Left ventricle myocardium inferior (tissue), 1 donor: ENCODE data around the gene CPT2. TPM values are rescaled to one million over a fixed set of nuclear protein-coding genes. Genes with fewer than 3 reads are reported as not detected.

Source experiments
- DNase-seq: peaks from one replicate; pipeline ENCODE4 v3.0.0-alpha.2; 2020
- H3K27ac ChIP-seq: fragments of 200-600 bp; replicated peaks from 2 replicates; pipeline ENCODE4 v1.8.0; 2021
- H3K27me3 ChIP-seq: fragments of 200-600 bp; 2 replicates; pipeline ENCODE4 v1.8.0; 2021; ENCODE audit warnings: low read depth
- H3K36me3 ChIP-seq: fragments of 200-600 bp; 2 replicates; pipeline ENCODE4 v1.8.0; 2021
- H3K4me1 ChIP-seq: fragments of 200-600 bp; 2 replicates; pipeline ENCODE4 v1.8.0; 2021
- H3K4me3 ChIP-seq: fragments of 200-600 bp; 2 replicates; pipeline ENCODE4 v1.8.0; 2021; ENCODE audit warnings: mild to moderate bottlenecking, moderate library complexity
- H3K9me3 ChIP-seq: fragments of 200-600 bp; replicated peaks from 2 replicates; pipeline ENCODE4 v1.8.0; 2021
- CTCF ChIP-seq: fragments of 200-600 bp; IDR thresholded peaks from 2 replicates; pipeline ENCODE4 v1.8.0; 2021; ENCODE audit warnings: antibody characterized with exemption, mild to moderate bottlenecking, borderline replicate concordance
- intact Hi-C: fragments of 100-400 bp; cut with micrococcal nuclease; formaldehyde crosslinking; loops from one replicate; pipeline ENCODE4 v1.11.0; 2022
- total RNA-seq: library from RNA; stranded (reverse); fragmentation: NEBNext Ultra II Directional; extraction: Animal tissue kit (Norgen Biotek cat#: 25700); gene quantifications from one replicate; pipeline ENCODE4 v1.2.1, GENCODE V29; 2021
- donor health status: DM: no; HTN: yes; CAD: no; lungs with severe emphysema.

Gene CPT2
- total RNA-seq, 1 donor from 2014 or later = 31.7 TPM

- peaks cover 11% of the 10 kb centered on the region for H3K4me1 ChIP-seq
- H3K9me3 ChIP-seq = peaks cover 8% of the 10 kb centered on the region
- H3K27ac ChIP-seq = no peak overlapping the region
- TF ChIP-seq CTCF = no peak
- peaks cover 98% of the 10 kb centered on the region for H3K36me3 ChIP-seq
- no peak for DNase-seq
- H3K27me3 ChIP-seq = no peaks in the 10 kb centered on the region
- no peak overlapping the region for H3K4me3 ChIP-seq
- intact Hi-C loops = no loop called here
These were observed 11.1 kb downstream of the CPT2 start for GRCh38 chr1:53207726-53208125.

- Histone ChIP-seq H3K27me3 (no peaks in the 10 kb centered on the region), H3K4me1 (peaks cover 11% of the 10 kb centered on the region), H3K27ac (no peak overlapping the region), H3K9me3 (peaks cover 8% of the 10 kb centered on the region), H3K4me3 (no peak overlapping the region), H3K36me3 (peaks cover 98% of the 10 kb centered on the region)
- no peak for TF ChIP-seq CTCF
- intact Hi-C loops = no loop called here
- DNase-seq = no peak
These were observed 13.7 kb downstream of the CPT2 start for GRCh38 chr1:53210352-53210751.

DNA sequence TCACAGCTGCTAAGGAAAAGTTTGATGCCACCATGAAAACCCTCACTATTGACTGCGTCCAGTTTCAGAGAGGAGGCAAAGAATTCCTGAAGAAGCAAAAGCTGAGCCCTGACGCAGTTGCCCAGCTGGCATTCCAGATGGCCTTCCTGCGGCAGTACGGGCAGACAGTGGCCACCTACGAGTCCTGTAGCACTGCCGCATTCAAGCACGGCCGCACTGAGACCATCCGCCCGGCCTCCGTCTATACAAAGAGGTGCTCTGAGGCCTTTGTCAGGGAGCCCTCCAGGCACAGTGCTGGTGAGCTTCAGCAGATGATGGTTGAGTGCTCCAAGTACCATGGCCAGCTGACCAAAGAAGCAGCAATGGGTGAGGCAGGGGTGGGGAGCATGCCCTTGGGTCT is 14.3 kb downstream of the CPT2 start:
- H3K27me3 ChIP-seq = no peaks in the 10 kb centered on the region
- H3K36me3 ChIP-seq = peaks cover 98% of the 10 kb centered on the region
- TF ChIP-seq CTCF = no peak
- no peak overlapping the region for H3K4me3 ChIP-seq
- intact Hi-C loops = no loop called here
- H3K27ac ChIP-seq = no peak overlapping the region
- H3K9me3 ChIP-seq = peaks cover 6% of the 10 kb centered on the region
- no peak for DNase-seq
- peaks cover 11% of the 10 kb centered on the region for H3K4me1 ChIP-seq

DNA sequence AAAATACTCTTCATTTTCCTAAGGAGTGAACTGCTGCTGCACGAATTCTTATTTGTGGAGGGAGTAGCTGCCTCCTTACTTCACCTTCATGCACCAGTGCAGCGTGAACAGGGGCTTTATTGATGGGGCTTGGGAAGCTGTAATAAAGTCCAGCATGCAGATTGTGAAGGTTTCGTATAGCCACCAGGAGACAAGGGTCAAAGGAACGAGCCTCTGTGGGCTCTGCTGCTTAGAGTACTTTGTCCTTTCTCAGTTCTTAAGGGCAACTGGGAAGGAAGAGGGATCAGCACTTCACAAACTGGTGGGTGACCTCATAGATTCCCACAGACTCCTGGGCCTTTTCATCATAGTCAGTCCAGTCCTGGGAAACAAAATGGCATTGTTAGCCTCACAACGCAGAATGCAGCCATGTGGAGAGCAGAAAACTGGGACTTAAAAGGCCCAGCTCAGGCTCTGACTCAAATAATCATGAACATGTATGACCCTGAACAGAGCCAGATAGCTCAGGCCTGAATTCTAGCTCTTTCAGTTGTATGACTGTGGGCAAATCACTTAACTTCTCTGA is 17.8 kb downstream of the CPT2 start:
- H3K4me3 ChIP-seq = no peak overlapping the region
- no peak for DNase-seq
- no peaks in the 10 kb centered on the region for H3K9me3 ChIP-seq
- peaks cover 87% of the 10 kb centered on the region for H3K36me3 ChIP-seq
- no peak overlapping the region for H3K27ac ChIP-seq
- intact Hi-C loops = no loop called here
- no peaks in the 10 kb centered on the region for H3K27me3 ChIP-seq
- no peak for TF ChIP-seq CTCF
- peaks cover 5% of the 10 kb centered on the region for H3K4me1 ChIP-seq

- H3K27ac ChIP-seq = no peak overlapping the region
- H3K9me3 ChIP-seq = no peaks in the 10 kb centered on the region
- no peak for DNase-seq
- peaks cover 24% of the 10 kb centered on the region for H3K4me1 ChIP-seq
- no peak for TF ChIP-seq CTCF
- intact Hi-C loops = no loop called here
- no peaks in the 10 kb centered on the region for H3K27me3 ChIP-seq
- H3K4me3 ChIP-seq = no peak overlapping the region
- peaks cover 50% of the 10 kb centered on the region for H3K36me3 ChIP-seq
These were observed 21.6 kb downstream of the CPT2 start for GRCh38 chr1:53218201-53218600.

- peaks cover 35% of the 10 kb centered on the region for H3K36me3 ChIP-seq
- DNase-seq = no peak
- peak overlapping the region; percentile 87 for H3K4me3 ChIP-seq
- no peak for TF ChIP-seq CTCF
- H3K27me3 ChIP-seq = no peaks in the 10 kb centered on the region
- H3K27ac ChIP-seq = peak overlapping the region; percentile 98
- no peaks in the 10 kb centered on the region for H3K9me3 ChIP-seq
- intact Hi-C loops = no loop called here
- H3K4me1 ChIP-seq = peaks cover 24% of the 10 kb centered on the region
These were observed 23.1 kb downstream of the CPT2 start for GRCh38 chr1:53219711-53220110.
